Measurements from ENCODE around the gene NNAT.
"Not testable (repeated sequence)": the region's sequence is repeated elsewhere in the genome, so short reads cannot be mapped to it uniquely, and the experiment has no call there.

NNAT gene

DNA sequence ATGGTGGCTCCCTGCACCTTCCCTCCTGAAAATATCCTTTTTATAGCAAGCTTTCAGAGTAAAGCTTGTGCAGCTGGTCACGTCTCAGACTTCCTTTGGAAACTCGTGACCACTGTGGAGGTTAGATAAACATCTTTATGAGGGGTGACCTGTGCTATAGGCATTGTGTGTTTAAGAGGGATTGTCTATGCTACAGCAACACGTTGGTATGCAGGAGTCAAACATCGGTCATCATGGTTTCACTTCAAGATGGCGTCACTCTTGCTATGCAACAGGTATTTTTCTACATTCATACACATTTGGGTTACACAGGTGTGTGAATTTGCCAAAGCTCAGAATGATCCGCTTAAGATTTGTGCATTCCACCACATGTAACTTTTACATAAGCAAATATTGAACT is 21.2 kb downstream of the NNAT start:
- no peak for DNase-seq

GRCh38 chr20:37543828-37544227 is 22.8 kb downstream of the NNAT start:
- DNase-seq, result no peak

DNA sequence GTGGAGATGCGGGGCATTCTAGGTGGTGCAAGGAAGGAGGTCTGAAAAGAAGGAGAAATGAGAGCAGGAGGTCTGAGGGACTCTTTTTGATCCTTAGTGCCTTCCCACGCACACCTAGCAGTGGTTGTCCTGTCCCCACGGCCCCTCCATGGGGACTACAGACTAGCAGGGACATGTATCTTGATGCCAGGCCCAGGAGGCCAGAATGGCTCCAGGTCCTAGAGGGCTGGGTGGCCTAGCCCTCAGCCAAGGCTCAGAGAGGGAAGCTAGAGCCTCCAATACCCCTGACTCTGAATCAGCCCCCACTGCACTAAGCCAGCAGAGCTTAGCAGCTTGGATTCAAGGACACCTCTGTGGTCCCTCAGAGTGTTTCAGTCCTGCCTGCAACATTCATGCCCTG is 23.3 kb downstream of the NNAT start:
- no peak for DNase-seq

DNA sequence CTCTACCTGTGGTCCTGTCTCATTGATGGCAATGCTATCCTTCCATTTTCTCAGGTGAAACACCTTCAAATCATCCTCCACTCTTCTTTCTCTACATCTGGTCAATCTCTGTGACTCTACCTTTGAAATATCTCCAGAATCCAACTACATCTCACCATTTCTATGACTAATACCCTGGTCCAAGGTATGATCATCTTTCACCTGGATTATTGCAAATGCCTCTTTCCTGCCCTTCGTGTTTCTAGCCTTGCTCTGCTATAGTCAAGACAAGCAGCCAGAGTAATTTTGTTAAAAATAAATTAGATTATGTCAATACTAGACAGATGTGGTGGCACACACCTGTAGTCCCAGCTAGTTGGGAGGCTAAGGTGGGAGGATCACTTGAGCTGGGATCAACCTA is 24.5 kb downstream of the NNAT start:
- DNase-seq, result no peak

- DNase-seq, result no peak
Measured at GRCh38 chr20:37547912-37548311, 26.9 kb downstream of the NNAT start.

DNA sequence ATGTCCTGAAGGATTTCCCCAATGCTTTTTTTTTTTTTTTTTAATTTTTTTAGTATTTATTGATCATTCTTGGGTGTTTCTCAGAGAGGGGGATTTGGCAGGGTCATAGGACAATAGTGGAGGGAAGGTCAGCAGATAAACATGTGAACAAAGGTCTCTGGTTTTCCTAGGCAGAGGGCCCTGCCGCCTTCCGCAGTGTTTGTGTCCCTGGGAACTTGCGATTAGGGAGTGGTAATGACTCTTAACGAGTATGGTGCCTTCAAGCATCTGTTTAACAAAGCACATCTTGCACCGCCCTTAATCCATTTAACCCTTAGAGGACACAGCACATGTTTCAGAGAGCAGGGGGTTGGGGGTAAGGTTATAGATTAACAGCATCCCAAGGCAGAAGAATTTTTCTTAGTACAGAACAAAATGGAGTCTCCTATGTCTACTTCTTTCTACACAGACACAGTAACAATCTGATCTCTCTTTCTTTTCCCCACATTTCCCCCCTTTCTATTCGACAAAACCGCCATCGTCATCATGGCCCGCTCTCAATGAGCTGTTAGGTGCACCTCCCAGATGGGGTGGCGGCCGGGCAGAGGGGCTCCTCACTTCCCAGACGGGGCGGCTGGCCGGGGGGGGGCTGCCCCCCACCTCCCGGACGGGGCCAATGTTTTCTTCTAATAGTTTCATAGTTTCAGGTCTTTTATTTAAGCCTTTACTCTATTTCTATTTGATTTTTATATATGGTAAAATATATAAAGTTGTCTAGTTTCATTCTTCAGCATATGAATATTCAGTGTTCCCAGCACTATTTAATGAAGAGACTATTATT is 29.3 kb downstream of the NNAT start:
- DNase-seq, result not testable (repeated sequence)

DNA sequence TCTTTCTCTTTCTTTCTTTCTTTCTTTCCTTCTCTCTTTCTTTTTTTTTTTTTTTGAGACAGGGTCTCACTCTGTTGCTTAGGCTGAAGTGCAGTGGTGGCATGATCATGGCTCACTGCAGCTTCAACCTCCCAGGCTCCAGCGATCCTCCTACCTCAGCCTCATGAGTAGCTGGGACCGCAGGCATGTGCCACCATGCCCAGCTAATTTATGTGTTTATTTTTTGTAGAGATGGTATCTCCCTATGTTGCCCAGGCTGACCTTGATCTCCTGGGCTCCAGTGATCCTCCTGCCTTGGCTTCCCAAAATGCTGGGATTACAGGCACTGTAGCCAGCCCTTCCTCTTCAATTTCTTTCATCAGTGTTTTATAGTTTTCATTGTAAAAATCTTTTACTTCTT is 30.6 kb downstream of the NNAT start:
- not testable (repeated sequence) for DNase-seq

GRCh38 chr20:37552415-37552814 is 31.4 kb downstream of the NNAT start:
- no peak for DNase-seq

DNA sequence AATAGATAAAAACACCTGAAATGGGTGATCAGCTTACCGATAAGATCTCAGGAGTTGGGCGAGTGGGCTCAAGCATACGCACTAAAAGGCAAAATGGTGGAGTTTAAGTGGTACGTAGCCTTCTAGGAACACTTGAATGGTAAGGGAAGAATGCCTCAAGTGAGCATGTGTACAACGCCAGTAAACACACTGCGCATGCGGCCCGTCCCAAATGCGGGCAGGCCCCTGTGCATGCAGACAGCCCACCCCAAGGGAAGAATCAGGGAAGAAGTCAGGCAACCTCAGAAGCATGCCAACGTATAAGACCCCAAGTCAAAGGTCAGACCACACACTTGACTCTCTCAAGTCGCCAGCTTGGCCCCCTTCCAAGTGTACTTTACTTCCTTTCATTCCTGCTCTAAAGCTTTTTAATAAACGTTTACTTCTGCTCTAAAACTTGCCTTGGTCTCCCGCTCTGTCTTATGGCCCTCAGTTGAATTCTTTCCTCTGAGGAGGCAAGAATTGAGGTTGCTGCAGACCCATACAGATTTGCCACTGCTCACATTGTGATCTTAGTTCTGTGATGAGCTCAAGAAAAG is 33.8 kb downstream of the NNAT start:
- not testable (repeated sequence) for DNase-seq

DNA sequence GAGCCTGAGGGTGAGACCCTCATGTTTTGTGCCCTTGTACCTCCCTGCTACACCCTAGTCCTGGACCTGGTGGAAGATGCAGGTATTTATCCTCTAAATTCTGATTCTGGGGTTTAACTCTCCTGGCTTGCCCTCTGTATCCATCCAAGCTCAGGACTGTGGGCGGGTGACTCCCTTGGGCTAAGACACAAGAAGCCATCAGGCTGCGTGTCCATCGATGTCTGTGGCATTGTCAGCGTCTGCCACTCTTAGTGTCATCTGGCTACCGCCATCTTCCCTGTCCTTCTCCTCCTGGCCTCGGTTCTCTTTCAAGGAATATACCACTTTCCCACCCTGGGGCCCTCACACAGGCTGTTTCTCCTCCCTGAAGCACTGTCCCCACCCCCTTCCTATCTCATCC is 35.5 kb downstream of the NNAT start:
- no peak for DNase-seq

DNA sequence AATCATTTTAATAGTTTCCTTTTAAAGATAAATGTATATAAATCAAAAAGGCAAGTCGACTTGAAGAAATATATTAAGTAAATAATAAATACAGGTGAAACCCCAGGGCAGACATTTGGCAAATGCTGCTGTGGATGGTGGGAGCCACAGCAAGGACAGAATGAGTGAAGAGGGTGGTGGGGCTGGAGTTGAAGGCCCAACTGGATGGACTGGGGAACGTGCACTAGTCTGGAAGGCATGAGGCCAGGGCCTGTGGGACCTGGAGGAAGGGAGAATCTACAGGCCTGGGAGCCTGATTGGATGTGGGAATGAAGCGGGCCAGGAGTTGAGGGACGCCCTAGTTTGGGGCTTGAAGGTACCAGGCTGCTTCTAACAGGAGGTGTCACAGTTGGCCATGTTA is 37.3 kb downstream of the NNAT start:
- DNase-seq, result no peak

DNA sequence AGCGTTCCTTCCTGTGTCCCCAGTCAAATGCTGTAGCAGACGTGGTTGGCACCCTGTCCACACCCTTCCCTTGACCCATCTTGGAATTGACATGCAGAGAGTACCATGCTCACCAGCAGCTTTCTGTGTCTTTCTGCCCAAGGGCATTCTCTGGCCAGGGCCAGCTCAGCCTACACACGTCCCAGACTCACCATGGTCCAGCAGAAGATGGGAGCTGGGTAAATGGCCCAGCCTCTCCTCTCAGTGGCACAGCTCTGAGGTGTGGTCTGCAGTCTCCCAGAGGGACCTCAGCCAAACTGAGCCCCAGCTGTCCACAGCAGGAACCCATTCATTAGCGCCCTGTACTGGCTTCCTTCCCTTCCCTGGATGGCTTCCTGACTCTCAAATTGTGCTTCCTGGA is 37.7 kb downstream of the NNAT start:
- DNase-seq, result no peak

DNA sequence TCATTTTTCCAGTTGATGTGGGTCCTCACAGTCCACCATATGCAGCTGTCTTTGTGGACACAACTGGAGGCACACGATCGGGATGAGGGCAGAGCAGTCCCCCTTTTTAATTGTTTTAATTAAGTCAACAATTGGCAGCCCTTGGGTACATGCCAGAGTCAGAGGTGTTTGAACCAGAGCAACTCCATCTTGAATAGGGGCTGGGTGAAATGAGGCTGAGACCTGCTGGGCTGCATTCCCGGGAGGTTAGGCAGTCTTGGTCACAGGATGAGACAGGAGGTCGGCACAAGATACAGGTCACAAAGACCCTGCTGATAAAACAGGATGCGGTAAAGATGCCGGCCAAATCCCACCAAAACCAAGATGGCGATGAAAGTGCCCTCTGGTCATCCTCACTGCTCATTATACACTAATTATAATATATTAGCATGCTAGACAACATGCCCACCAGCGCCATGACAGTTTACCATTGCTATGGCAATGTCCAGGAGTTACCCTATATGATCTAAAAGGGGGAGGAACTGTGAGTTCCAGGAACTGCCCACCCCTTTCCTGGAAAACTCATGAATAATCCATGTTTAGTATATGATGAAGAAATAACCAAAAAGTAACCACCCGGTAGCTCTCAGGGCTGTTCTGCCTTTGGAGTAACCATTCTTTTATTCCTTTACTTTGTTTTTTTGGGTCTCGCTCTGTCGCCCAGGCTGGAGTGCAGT is 38.4 kb downstream of the NNAT start:
- no peak for DNase-seq

DNA sequence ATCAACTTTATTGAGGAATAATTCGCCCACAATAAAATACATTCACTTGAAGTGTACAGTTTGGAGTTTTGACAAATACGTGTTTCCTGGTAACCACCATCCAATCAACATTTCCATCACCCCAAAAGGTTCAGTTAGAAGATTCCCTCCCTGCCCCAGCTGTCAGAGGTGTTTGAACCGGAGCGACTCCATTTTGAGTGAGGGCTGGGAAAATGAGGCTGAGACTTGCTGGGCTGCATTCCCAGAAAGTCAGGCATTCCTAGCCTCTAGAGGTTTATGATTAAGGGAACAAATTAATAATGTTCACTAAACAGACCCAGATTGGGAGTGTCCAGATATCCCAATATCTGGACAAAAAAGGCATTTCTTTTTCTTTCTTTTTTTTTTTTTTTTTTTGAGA is 39.6 kb downstream of the NNAT start:
- no peak for DNase-seq

DNA sequence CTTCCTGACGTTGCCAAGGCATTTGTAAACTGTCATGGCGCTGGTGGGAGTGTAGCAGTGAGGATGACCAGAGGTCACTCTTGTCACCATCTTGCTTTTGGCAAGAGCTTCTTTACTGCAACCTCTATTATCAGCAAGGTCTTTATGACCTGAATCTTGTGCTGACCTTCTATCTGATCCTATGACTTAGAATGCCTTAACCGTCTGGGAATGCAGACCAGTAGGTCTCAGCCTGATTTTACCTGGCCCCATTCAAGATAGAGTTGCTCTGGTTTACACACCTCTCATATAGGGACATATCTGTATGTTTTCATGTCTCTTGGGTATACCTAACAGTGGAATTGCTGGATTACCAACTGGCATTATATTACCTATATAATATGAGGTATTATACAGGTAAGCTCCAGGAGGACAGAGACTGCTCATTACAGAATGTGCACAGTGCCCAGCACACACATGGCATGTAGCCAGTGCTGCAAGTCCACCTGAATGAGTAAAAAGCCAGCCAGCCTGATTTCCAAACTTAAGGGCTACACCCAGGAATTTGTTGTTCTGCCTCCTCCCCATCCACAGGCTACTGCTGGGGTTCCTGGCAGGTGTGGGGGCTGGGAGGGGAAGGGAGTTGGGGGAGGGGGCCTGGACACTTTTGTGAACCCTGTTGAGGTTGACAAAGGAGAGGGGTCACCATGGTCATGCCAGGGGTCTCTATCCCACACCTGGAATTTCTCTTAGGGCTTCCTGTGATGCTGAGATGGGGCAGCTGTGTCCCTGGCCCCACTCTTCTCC is 41.8 kb downstream of the NNAT start:
- DNase-seq, result no peak

DNA sequence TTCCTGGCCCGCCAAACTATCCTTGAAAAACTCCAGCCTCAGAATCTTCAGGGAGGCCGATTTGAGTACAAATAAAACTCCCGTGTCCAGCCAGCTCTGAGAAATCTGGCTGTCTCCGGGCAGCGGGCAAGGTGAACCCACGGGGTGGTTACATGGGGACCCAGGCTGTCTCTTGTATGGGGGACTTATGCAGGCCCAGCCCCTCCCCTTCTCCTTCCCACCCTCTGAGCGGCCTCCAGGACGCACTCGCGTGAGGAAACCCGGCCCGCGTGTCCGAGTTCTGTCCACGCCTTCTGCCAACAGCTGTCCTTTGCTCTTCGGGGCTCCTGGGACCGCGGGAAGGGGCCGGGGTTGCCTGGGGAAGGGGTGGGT is 43.0 kb downstream of the NNAT start:
- DNase-seq, result no peak

GRCh38 chr20:37564388-37565133 is 43.5 kb downstream of the NNAT start:
- no peak for DNase-seq

DNA sequence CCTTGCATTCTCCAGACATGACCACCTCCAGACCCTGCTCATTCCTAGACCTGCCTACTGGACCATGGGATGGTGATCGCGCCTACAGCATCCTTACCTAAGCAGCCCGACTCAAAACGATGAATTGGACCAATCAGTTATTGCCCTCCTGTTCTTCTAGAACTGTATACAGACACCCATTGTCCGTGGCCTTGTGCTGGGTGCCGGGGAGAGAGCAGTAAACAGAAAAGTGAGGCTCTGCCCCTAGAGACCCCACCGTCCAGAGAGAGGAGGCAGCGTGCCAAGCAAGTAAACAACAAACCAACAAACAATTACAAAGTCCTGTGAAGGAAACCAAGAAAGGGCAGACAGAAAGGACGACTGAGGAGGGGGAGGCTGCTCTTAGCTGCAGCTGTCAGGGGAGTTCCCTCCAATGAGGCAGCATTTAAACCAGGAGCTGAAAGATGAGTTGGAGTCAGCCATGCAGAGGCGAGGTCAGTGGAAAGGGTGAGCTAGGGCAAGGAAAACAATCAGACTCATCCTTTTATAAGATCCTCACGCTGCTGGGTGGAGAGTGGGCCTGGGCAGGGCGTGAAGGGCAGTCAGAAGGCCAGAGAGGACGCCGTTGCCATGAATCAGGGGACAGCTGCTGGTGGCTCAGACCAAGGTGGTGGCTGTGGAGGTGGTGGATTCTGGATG is 44.2 kb downstream of the NNAT start:
- DNase-seq, result no peak

DNA sequence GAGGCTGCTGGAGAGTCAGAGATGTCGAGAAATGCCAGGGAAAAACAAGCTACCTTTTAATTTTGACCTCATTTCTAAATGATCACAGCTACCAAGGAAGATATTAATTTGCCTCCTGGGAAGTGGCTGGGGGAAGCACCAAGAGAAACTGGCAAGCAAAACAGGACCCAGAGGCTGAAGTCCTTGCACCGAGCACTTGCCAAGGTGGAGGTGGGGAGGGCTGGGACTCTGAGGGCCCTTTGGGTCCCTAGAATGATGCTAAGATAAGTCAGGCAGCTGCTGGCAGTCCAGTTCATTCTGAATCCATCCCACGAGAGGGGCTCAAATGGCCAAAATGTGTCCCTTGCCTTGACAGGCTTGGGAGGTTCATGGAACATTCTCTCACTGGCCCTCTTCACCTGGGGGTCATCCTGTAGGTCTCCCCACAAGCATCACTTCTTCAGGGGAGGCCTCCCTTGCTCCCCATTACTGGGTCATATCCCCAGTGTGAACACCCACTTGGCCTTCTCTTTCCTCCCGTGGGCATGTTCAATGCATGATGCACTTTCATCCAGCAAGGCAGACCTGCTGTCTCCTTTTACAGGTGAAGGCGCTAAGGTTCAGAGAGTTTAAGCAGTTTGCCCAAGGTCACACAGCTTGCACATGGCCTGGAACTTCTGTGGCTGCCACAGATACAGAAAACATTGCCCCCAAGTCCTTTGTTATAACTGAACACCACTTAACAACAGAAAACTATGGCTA is 45.7 kb downstream of the NNAT start:
- DNase-seq, result no peak

GRCh38 chr20:37567331-37567665 is 46.2 kb downstream of the NNAT start:
- DNase-seq, result no peak
